ENCODE data around the gene PMVK.

Gene PMVK

DNA sequence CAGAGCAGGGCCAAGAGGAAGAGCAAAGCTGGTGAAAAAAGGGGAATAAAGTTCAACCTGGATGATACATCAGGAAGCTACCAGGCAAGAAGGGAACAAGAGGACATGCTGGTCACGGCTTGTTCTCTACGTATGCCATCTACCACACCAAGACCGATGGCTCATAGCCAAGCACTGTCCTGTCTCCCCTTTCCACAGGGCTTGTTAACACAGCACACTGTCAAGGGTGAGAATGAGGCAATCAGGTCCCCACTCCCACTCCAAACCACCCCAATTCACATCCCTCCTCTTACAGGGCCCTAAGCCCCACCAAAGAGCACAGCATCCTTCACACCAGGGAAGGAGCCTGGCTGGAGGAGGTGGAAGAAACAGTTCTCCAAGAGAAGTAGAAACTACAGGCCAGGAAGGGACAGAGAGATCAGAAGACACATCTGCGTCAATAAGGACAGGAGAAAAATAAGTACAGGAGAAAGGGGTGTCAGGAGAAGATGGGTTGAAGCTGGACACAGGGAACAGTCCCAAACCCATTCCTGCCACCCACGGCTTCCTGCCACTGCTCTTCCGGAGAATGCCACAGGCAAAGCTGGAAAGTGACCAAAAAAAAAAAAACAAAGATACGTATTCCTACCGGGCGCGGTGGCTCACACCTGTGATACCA is 35.0 kb upstream of the PMVK start:
- DNase-seq (ENCODE audit: low spot score in 2 of 2): no peak
- Histone ChIP-seq H3K4me3 (no peak overlapping the region), H3K9me3 (no peaks in the 10 kb centered on the region), H3K27me3 (ENCODE audit: low read depth) (no peaks in the 10 kb centered on the region), H3K36me3 (replicated peaks) (peaks cover 19% of the 10 kb centered on the region), H3K4me1 (peaks cover 32% of the 10 kb centered on the region)
- in situ Hi-C loops (cut with MboI; ENCODE audit: low sequenced_read_pairs): no loop called here

DNA sequence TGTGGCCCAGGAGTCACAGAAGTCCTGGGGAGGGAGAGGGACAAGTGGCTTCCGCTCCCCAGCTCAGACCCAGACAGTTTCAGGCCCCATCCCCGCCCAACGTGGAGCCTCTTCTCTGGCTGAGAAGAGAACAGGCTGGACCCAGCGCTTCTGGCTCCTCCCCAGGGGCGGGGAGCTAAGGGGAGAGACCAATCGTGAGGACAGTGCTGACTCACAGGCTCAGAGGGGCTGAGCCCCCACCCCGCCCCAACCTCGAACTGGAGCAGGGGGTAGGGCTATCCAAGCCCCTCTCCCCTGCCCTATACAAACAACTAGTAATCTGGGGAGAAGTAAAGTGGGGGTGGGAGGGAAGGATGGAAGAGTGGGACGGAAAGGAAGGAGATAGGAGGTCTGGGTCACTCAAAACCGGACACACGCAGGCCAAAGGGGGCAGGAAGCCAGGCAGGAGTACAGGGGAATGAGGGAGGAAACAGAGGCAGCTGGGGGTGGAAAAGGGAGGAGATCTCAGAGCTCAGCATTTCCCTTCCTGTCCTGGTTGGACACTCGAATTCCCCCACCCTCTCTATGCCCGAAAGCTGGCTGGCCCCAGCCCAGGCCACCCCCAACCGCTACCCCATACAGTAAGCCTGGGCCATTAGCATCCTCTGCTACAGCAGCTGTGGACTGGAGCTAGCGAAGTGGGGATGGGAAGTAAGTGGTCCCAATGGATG is 34.3 kb upstream of the PMVK start, which contains the start of gene SHC1:
TSS of gene SHC1 (minus strand) at position 117 of the 710 bp plus-strand sequence. CDS start 221 bp downstream, outside the sequence.
- Histone ChIP-seq H3K4me1 (peaks cover 27% of the 10 kb centered on the region), H3K36me3 (replicated peaks) (peaks cover 25% of the 10 kb centered on the region), H3K4me3 (peak within 1 kb of the TSS; percentile 9), H3K27me3 (ENCODE audit: low read depth) (no peaks in the 10 kb centered on the region), H3K9me3 (no peaks in the 10 kb centered on the region)
- DNase-seq (ENCODE audit: low spot score in 2 of 2): peak; percentile 71 to 93
- in situ Hi-C loops (cut with MboI; ENCODE audit: low sequenced_read_pairs): no loop called here

DNA sequence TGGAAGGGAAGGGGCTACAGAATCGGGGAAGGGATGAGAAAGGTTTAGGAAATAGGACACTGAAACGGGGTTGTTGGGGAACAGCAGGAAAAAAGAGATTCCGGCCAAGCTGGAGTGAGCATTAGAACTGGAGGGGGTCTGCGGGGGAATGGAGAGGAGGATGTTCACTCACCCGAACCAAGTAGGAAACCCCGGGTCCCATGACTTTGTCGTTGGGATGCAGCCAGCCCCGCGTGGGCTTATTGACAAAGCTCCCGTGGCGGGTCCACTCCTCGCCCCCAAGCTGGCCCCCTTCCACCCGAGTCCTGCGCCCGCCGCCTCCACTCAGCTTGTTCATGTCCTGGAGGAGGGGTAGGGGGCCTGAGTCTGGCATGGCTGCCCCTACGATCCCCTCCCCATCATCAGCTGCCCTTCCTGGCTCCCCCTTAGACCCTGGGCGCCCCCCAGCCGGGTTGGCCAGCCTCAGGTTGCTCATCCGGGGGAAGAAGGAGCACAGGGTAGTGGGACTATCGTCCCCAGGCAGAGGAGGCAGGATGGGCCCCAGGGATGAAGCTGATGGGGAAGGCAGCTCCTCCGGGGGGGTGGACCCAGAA is 33.4 kb upstream of the PMVK start:
- in situ Hi-C loops (cut with MboI; ENCODE audit: low sequenced_read_pairs): no loop called here
- Histone ChIP-seq H3K4me1 (peaks cover 27% of the 10 kb centered on the region), H3K36me3 (replicated peaks) (peaks cover 33% of the 10 kb centered on the region), H3K9me3 (no peaks in the 10 kb centered on the region), H3K27me3 (ENCODE audit: low read depth) (no peaks in the 10 kb centered on the region), H3K4me3 (no peak overlapping the region; the same call in 1 of the 2 replicates)
- DNase-seq (ENCODE audit: low spot score in 2 of 2): no peak

DNA sequence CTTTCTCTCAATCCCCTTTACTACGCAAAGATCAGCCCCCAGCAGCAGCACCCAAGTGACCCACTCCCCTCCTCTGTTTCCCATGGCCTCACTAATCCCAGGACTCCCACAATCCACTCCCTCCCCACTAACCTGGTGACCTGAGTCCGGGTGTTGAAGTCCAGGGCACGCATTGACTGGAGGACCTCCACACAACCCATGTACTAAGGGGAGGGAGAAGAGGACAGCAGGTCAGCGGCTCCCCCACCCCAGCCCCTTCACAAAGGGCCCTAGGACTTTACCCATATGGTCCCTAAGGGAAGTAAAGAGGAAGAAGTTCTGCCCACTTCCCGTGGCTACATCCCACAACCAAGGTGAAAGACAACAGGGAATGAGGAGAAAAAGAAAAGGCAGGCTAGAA is 32.7 kb upstream of the PMVK start:
- in situ Hi-C loops (cut with MboI; ENCODE audit: low sequenced_read_pairs): no loop called here
- Histone ChIP-seq H3K4me1 (peaks cover 27% of the 10 kb centered on the region), H3K4me3 (no peak overlapping the region), H3K36me3 (replicated peaks) (peaks cover 39% of the 10 kb centered on the region), H3K9me3 (no peaks in the 10 kb centered on the region), H3K27me3 (ENCODE audit: low read depth) (no peaks in the 10 kb centered on the region)
- DNase-seq (ENCODE audit: low spot score in 2 of 2): no peak

GRCh38 chr1:154968731-154969130 is 32.2 kb upstream of the PMVK start:
- H3K4me1 ChIP-seq: peaks cover 27% of the 10 kb centered on the region
- no peak overlapping the region for H3K4me3 ChIP-seq
- in situ Hi-C loops (cut with MboI; ENCODE audit: low sequenced_read_pairs): no loop called here
- DNase-seq (ENCODE audit: low spot score in 2 of 2): no peak
- H3K36me3 ChIP-seq (replicated peaks): peaks cover 42% of the 10 kb centered on the region
- no peaks in the 10 kb centered on the region for H3K9me3 ChIP-seq
- H3K27me3 ChIP-seq (ENCODE audit: low read depth): no peaks in the 10 kb centered on the region

DNA sequence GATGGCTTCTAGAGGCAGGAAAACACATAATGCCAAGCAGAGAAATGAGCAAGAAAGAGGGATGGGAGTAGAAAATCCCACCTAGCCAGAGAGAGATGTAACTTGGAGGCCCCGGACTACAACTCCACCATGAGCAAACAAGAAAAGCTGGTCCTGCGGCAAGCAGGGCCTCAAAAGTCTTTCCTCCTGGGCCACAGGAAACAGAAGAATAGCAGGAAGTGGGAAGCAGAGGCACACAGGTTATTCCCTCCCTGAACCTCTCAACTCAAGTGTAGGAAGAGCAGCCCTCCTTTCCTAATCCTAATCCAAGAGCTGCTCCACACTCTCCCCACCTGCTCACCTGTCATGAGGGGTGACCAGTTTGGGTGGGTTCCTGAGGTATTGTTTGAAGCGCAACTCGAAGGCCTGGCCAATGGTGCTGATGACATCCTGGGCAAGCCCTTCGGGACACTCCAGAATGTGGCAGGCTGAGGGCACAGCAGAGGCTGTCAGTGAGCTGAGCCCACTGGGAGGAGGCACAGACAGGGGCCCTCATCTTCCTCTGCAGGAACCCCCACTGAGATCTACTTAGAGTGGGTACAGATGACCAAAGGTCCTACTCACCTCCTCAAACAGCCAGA is 30.9 kb upstream of the PMVK start:
- Histone ChIP-seq H3K27me3 (ENCODE audit: low read depth) (no peaks in the 10 kb centered on the region), H3K4me3 (no peak overlapping the region), H3K9me3 (no peaks in the 10 kb centered on the region), H3K36me3 (replicated peaks) (peaks cover 50% of the 10 kb centered on the region), H3K4me1 (peaks cover 19% of the 10 kb centered on the region)
- no peak for DNase-seq (ENCODE audit: low spot score in 2 of 2)
- in situ Hi-C loops (cut with MboI; ENCODE audit: low sequenced_read_pairs): no loop called here

- H3K36me3 ChIP-seq (replicated peaks): peaks cover 50% of the 10 kb centered on the region
- H3K27me3 ChIP-seq (ENCODE audit: low read depth): no peaks in the 10 kb centered on the region
- H3K9me3 ChIP-seq: no peaks in the 10 kb centered on the region
- in situ Hi-C loops (cut with MboI; ENCODE audit: low sequenced_read_pairs): no loop called here
- no peak overlapping the region for H3K4me3 ChIP-seq
- H3K4me1 ChIP-seq: peaks cover 11% of the 10 kb centered on the region
- no peak for DNase-seq (ENCODE audit: low spot score in 2 of 2)
These were observed 29.6 kb upstream of the PMVK start for GRCh38 chr1:154966111-154966510.

DNA sequence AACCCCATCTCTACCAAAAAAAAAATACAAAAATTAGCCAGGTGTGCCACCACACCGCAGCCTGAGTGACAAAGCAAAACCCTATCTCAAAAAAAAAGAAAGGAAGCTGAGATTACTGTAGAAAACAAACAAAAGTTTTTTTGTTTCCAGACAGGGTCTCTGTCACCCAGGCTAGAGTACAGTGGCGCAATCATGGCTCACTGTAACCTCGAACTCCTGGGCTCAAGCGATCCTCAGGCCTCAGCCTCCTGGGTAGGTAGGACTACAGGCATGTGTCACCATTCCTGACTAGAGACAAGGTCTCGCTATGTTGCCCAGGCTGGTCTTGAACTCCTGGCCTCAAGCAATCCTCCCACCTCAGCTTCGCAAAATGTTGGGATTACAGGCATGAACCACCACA is 27.8 kb upstream of the PMVK start:
- H3K4me1 ChIP-seq: peaks cover 6% of the 10 kb centered on the region
- in situ Hi-C loops (cut with MboI; ENCODE audit: low sequenced_read_pairs): loop anchor here (5.0 kb wide), 1 partner anchor 88 kb away; the partner anchor contains the start of gene ADAM15
- H3K36me3 ChIP-seq (replicated peaks): peaks cover 56% of the 10 kb centered on the region
- no peaks in the 10 kb centered on the region for H3K9me3 ChIP-seq
- no peak overlapping the region for H3K4me3 ChIP-seq
- DNase-seq (ENCODE audit: low spot score in 2 of 2): no peak
- H3K27me3 ChIP-seq (ENCODE audit: low read depth): no peaks in the 10 kb centered on the region

GRCh38 chr1:154963643-154964042 is 27.1 kb upstream of the PMVK start:
- in situ Hi-C loops (cut with MboI; ENCODE audit: low sequenced_read_pairs): loop anchor here (5.0 kb wide), 1 partner anchor 89 kb away; the partner anchor contains the start of gene ADAM15
- DNase-seq (ENCODE audit: low spot score in 2 of 2): no peak
- Histone ChIP-seq H3K4me1 (peaks cover 6% of the 10 kb centered on the region), H3K27me3 (ENCODE audit: low read depth) (no peaks in the 10 kb centered on the region), H3K9me3 (no peaks in the 10 kb centered on the region), H3K4me3 (no peak overlapping the region), H3K36me3 (replicated peaks) (peaks cover 63% of the 10 kb centered on the region)

DNA sequence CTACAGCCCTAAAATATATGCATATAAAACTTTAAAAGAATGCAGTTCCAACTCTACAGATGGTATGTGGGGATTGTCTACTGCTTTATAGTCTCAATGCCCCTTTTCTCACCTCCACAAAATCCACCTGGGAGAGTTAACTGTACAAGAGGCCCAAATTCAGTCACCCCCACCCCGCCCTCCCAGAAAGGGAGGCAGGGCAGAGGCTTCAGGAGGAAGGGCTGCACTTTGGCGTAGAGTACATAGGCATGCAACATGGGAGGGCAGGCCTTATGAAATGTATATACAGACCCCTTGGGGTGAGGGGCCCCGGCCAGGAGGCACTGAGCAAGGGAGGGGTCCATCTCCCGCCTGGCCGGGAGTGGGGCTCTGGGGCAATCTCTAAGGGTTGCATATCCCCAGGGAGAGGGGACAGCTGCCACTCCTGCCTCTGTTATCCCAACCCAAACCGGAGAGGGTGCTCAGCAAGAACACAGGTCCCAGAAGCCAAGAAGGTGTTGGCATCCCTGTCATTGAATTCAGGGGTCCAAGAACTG is 26.3 kb upstream of the PMVK start:
- H3K4me3 ChIP-seq: peak overlapping the region; percentile 96
- peaks cover 6% of the 10 kb centered on the region for H3K4me1 ChIP-seq
- DNase-seq (ENCODE audit: low spot score in 2 of 2): no peak
- in situ Hi-C loops (cut with MboI; ENCODE audit: low sequenced_read_pairs): loop anchor here (5.0 kb wide), 1 partner anchor 89 kb away; the partner anchor contains the start of gene ADAM15
- H3K27me3 ChIP-seq (ENCODE audit: low read depth): no peaks in the 10 kb centered on the region
- H3K9me3 ChIP-seq: no peaks in the 10 kb centered on the region
- peaks cover 63% of the 10 kb centered on the region for H3K36me3 ChIP-seq (replicated peaks)

DNA sequence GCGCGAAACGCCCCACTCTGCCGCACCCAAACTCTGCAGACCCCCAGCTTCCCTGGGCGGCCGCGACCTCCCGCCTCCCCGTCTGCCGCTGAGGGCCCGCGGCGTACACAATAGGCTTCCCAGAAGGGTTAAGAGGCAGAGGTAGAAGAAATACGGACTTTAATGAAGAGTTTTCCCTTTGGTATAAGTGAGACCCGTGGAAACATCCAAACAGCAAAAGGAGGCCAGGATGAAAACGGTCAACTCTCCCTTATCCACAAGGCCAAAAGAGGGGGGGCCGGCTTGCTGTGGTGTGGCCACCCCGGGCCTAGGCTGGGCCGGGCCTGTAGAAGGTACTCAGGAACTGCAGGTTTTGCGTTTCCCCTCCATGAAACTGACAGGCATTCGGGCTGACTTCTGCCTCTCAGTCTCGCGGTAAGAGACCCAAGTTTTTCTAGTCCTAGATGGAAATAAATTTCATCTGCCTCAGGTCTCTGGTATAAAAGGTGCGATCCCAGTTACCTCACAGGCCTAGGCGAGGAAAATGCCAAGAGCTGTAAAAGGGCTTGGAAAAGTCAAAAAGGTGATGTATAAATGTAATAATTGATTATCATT is 25.7 kb upstream of the PMVK start:
- no peaks in the 10 kb centered on the region for H3K27me3 ChIP-seq (ENCODE audit: low read depth)
- H3K9me3 ChIP-seq: no peaks in the 10 kb centered on the region
- H3K4me3 ChIP-seq: peak overlapping the region; percentile 96
- peaks cover 57% of the 10 kb centered on the region for H3K36me3 ChIP-seq (replicated peaks)
- H3K4me1 ChIP-seq: peaks cover 6% of the 10 kb centered on the region
- DNase-seq (ENCODE audit: low spot score in 2 of 2): no peak
- in situ Hi-C loops (cut with MboI; ENCODE audit: low sequenced_read_pairs): loop anchor here (5.0 kb wide), 1 partner anchor 90 kb away; the partner anchor contains the start of gene ADAM15

DNA sequence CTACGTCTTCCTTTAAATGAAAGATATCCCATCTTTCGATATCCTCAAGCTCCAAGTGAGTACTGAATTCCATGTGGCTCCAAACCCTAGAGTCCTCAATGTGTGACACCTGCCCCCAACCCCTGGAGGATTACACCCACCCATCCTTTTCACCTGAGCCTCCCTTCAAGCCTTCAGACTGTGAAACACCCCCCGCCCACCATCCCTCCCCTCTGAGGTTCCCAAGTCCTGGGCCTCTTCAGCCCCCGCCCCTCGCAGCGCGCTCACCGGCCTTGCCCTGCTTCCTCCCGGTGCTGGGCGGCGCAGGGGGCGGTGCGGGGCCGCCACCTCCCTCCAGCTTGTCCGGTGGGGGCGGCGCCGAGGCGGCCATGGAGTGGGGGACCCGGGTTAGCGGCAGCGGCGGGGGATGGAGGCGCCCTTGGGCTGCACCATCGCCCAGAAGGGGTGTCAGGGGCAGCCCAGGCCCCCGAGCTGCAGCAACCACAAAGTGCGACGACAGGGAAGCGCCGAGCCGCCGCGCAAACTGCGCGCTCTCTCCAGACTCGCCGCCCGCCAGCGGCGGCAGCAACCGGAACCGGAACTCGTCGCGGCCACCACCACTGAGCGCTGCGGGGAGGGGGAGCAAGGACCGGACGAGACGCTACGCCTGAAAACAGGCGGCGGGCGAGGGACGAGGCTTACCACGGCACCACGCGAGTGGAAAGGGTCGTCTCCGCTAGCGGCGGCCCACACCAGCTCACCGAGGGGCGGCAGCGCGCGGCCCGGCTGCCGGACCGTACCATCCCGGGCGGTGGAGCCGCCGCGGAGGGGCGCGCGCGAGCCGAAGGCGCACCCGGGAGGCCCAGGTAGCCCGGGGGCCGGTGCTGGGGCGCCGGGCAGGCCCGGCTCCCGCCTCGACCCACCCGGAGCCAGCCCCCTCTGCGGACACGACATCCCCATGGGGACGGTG is 25.0 kb upstream of the PMVK start, which contains the start of gene PYGO2:
TSS of gene PYGO2 (minus strand) at position 576 of the 949 bp plus-strand sequence. CDS start at position 370, 206 bp downstream.
- in situ Hi-C loops (cut with MboI; ENCODE audit: low sequenced_read_pairs): loop anchor here (5.0 kb wide), 1 partner anchor 91 kb away; the partner anchor contains the start of gene ADAM15
- no peaks in the 10 kb centered on the region for H3K9me3 ChIP-seq
- peak; percentile 72 to 87 for DNase-seq (ENCODE audit: low spot score in 2 of 2)
- peak within 1 kb of the TSS; percentile 96 for H3K4me3 ChIP-seq
- peaks cover 8% of the 10 kb centered on the region for H3K4me1 ChIP-seq
- H3K27me3 ChIP-seq (ENCODE audit: low read depth): no peaks in the 10 kb centered on the region
- peaks cover 51% of the 10 kb centered on the region for H3K36me3 ChIP-seq (replicated peaks)
